Natural killer cell treated with Interleukin-12 subunit alpha and Interleukin-12 subunit beta and Interleukin-15 and Interleukin-18, amount 100 ng/mL, for 72 hours (primary cell): ENCODE results near the gene TBC1D1. TPM values are rescaled to one million over a fixed set of nuclear protein-coding genes. Genes with fewer than 3 reads are reported as not detected.

Source experiments
- ATAC-seq, 2 donors: fragments of 150-1000 bp; cut with Tn5 transposase in 1 of 2; sonication (Bioruptor Pico), chemical (Tn5 transposase) in 1 of 2; 2 replicates each; pipeline ENCODE4 v1.10.0; 2021
- DNase-seq: peaks from one replicate; pipeline ENCODE4 v3.0.0; 2022; ENCODE audit warnings: low spot score
- H3K27ac Mint-ChIP-seq, 2 donors: 1 replicate in 1 of 2; 2 replicates in 1 of 2; pipeline ENCODE4 v1.8.0; 2022; ENCODE audit warnings: mixed read lengths in 2 of 2, mild to moderate bottlenecking in 1 of 2, moderate library complexity in 1 of 2
- H3K27me3 Mint-ChIP-seq, 2 donors: 1 replicate in 1 of 2; 2 replicates in 1 of 2; pipeline ENCODE4 v1.8.0; 2022; ENCODE audit warnings: mixed read lengths in 2 of 2
- H3K36me3 Mint-ChIP-seq: one replicate; pipeline ENCODE4 v1.8.0; 2022; ENCODE audit warnings: mixed read lengths
- H3K4me1 Mint-ChIP-seq, 2 donors: 1 replicate in 1 of 2; 2 replicates in 1 of 2; pipeline ENCODE4 v1.8.0; 2022; ENCODE audit warnings: low read depth in 2 of 2, mixed read lengths in 2 of 2, mild to moderate bottlenecking in 1 of 2
- H3K4me3 Mint-ChIP-seq: one replicate; pipeline ENCODE4 v1.8.0; 2022; ENCODE audit warnings: mixed read lengths
- H3K9me3 Mint-ChIP-seq: 2 replicates; pipeline ENCODE4 v1.8.0; 2022; ENCODE audit warnings: mixed read lengths
- total RNA-seq, 2 donors: library from RNA; stranded (reverse); gene quantifications; one replicate each; pipeline ENCODE4 v1.2.3, GENCODE V29; 2022

TBC1D1 gene
- total RNA-seq, 2 donors from 2014 or later, result 47.9 to 66.6 TPM

DNA sequence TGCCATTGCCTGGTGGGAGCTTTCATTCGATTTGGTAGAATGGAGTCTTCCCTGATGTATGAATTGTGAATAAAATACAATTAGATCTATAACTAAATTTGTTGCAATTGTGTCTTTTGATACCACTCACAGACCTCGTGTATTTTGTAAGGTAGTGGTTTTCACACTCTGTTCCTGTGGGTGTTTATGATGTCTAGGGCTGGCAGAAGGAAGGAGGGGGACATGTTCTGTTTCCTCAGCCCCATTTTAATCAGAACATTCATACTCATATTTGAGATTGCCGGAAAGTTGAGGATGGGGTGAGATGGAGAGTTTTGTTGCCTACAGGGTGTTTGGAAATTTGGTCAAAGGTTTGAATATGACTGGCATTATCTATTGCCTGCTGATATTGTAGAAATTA is 112.2 kb downstream of the TBC1D1 start:
- peak overlapping the region in 1 of 2 donors; percentile 1 for H3K27ac Mint-ChIP-seq
- H3K9me3 Mint-ChIP-seq, result no peaks in the 10 kb centered on the region
- H3K27me3 Mint-ChIP-seq, result no peaks in the 10 kb centered on the region
- H3K4me1 Mint-ChIP-seq, result peaks cover 36 to 54% of the 10 kb centered on the region in 2 donors
- no peak for DNase-seq
- peak overlapping the region; percentile 40 for H3K4me3 Mint-ChIP-seq
- no peaks in the 10 kb centered on the region for H3K36me3 Mint-ChIP-seq
- ATAC-seq, result peak; percentile 86 to 88

DNA sequence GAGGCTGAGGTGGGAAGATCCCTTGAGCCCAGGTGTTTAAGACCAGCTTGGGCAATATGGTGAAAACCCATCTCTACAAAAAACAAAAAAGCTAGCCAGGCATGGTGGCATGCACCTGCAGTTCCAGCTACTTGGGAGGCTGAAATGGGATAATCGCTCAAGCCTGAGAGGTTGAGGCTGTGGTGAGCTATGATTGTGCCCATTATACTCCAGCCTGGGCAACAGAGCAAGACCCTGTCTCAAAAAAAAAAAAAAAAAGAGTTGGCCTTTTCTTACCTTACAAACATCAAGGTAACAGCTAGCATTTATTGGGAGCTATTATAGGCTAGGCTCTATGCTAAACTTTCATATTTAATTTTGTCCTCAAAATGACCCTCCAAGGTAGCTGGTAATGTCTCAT is 112.7 kb downstream of the TBC1D1 start:
- H3K27me3 Mint-ChIP-seq, result no peaks in the 10 kb centered on the region
- no peaks in the 10 kb centered on the region for H3K9me3 Mint-ChIP-seq
- peak overlapping the region; percentile 40 for H3K4me3 Mint-ChIP-seq
- peaks cover 36 to 52% of the 10 kb centered on the region in 2 donors for H3K4me1 Mint-ChIP-seq
- no peaks in the 10 kb centered on the region for H3K36me3 Mint-ChIP-seq
- no peak for DNase-seq
- H3K27ac Mint-ChIP-seq, result peak overlapping the region in 1 of 2 donors; percentile 1
- ATAC-seq, result no peak

DNA sequence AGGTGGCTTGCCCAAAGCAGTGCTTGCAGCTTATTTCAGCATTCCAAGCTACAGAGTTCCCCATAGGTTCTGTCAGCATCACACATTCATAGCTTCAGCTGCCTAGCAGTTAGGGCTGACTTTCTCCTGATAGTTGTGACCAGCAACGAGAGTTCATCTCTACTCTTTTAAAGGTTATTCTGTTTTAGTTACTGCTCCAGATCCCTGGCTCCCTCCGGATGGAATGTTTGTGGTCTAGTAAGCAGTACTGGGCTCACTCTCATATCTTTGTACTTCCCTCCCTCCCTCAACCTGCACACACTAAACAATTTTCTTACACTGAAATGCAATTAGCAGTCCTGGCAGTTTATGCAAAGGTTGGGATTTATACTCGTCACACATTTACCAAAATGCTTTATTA is 113.2 kb downstream of the TBC1D1 start:
- H3K36me3 Mint-ChIP-seq, result no peaks in the 10 kb centered on the region
- H3K27ac Mint-ChIP-seq, result no peak overlapping the region
- H3K27me3 Mint-ChIP-seq, result no peaks in the 10 kb centered on the region
- DNase-seq (no peak), ATAC-seq (no peak)
- peaks cover 36 to 48% of the 10 kb centered on the region in 2 donors for H3K4me1 Mint-ChIP-seq
- H3K4me3 Mint-ChIP-seq, result no peak overlapping the region
- no peaks in the 10 kb centered on the region for H3K9me3 Mint-ChIP-seq

DNA sequence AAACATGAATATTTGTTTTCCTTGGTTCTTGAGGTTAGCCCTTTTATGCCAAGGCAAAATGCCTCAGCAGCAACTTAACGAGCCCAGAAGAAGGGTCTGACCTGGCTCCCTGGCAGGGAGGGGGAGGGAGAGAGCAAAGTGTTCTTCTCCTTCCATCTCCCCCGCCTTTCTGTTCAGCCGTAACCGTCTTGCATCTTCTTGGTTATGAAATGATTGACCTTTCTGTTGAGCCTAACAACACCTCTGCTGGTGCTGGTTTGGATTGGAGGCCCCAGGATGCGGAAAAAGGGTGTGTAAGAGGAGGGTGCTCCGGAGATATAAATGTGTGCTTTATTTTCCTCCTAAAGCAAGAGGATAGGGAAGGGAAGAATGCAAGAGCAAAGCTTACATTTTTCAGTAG is 114.0 kb downstream of the TBC1D1 start:
- peaks cover 36 to 45% of the 10 kb centered on the region in 2 donors for H3K4me1 Mint-ChIP-seq
- H3K4me3 Mint-ChIP-seq, result no peak overlapping the region
- no peaks in the 10 kb centered on the region for H3K9me3 Mint-ChIP-seq
- DNase-seq (no peak), ATAC-seq (no peak)
- no peaks in the 10 kb centered on the region for H3K27me3 Mint-ChIP-seq
- peak overlapping the region in 1 of 2 donors; percentile 20 for H3K27ac Mint-ChIP-seq
- H3K36me3 Mint-ChIP-seq, result no peaks in the 10 kb centered on the region

DNA sequence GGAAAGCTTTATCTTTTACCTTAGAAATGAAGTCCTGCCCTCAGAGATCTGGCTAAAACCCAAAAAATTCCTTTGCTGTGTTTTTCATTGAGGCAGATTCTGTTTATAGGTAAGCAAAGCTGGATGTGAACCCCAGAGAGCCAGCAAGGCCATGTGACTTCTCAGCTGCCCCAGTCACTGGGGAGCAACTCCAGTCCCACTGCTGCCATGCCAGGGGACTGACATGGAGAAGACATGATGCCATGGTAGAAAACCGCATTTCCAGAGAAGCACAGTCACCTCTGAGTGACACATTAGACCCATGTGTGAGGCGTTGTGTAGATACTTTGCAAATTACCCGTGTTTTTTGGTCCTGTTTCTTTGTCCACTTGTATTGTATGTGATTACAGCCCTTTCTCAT is 114.8 kb downstream of the TBC1D1 start:
- Mint-ChIP-seq H3K9me3 (no peaks in the 10 kb centered on the region), H3K27ac (no peak overlapping the region), H3K36me3 (no peaks in the 10 kb centered on the region), H3K27me3 (no peaks in the 10 kb centered on the region), H3K4me1 (peaks cover 42 to 45% of the 10 kb centered on the region in 2 donors), H3K4me3 (no peak overlapping the region)
- ATAC-seq (no peak), DNase-seq (no peak)

DNA sequence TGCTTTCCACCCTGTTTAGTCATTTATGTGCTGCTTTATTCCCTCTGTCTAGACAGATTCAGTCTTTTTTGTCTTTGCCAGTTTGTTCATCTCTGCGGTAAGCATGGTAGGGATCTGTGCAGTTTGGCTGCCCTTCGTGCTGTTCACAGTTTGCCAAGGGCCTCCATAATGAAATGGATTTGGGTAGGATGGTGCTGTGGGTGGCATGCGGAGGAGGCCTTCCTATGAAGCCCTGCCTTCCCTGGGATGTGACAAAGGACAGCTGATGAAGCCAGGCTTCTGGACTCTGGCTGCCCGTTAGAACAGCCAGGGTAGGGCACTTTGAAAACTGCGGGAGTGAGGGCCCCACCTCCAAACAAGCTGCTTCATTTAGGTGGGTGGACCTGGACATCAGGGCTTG is 116.8 kb downstream of the TBC1D1 start:
- Mint-ChIP-seq H3K36me3 (no peaks in the 10 kb centered on the region), H3K4me1 (peaks cover 43 to 46% of the 10 kb centered on the region in 2 donors), H3K27me3 (no peaks in the 10 kb centered on the region), H3K4me3 (no peak overlapping the region), H3K9me3 (no peaks in the 10 kb centered on the region), H3K27ac (peak overlapping the region in 1 of 2 donors; percentile 10)
- ATAC-seq (no peak), DNase-seq (no peak)

DNA sequence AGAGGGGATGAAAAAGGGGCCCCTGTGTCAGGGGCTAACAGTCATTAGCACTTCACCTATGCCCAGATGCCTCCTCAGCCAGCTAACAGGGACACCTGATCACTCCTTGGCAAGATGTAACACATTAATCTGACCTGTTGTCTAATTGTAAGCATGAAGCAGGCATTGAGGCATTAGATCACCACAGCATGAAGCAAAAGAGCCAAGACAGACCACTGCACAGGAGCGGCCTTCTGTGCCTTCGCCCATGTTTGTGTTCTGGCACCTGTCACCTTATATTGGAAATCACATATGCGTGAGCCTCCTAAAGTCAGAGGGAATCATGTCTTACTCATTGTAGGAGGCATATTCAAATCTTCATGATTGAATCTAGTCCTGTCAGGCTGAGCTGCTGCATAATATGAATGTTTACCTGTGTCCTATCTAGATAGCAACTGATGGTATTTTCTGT is 117.7 kb downstream of the TBC1D1 start:
- no peaks in the 10 kb centered on the region for H3K36me3 Mint-ChIP-seq
- H3K27me3 Mint-ChIP-seq, result no peaks in the 10 kb centered on the region
- ATAC-seq (no peak), DNase-seq (no peak)
- H3K4me3 Mint-ChIP-seq, result no peak overlapping the region
- peaks cover 37 to 38% of the 10 kb centered on the region in 2 donors for H3K4me1 Mint-ChIP-seq
- no peaks in the 10 kb centered on the region for H3K9me3 Mint-ChIP-seq
- H3K27ac Mint-ChIP-seq, result no peak overlapping the region

DNA sequence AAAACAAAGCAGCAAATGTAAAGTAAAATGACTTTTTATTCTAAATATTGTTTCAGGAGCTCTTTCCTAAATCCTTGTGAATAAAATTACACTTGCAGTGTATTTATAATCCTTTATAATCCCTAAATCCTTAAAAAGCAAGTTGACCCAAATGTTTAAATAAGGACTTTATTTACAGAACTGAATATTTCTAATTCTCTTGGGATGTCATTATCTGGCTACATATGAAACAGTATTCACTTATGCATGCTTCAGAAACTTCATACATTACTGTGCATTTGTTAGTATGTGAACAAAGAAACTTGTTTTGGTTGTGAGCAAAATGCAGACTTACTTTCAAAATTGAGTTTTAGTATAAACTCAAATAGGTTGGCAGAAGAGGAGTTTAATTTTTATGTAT is 118.5 kb downstream of the TBC1D1 start:
- no peaks in the 10 kb centered on the region for H3K27me3 Mint-ChIP-seq
- H3K4me3 Mint-ChIP-seq, result no peak overlapping the region
- H3K9me3 Mint-ChIP-seq, result no peaks in the 10 kb centered on the region
- H3K36me3 Mint-ChIP-seq, result no peaks in the 10 kb centered on the region
- ATAC-seq, result no peak
- peaks cover 33 to 34% of the 10 kb centered on the region in 2 donors for H3K4me1 Mint-ChIP-seq
- DNase-seq, result no peak
- no peak overlapping the region for H3K27ac Mint-ChIP-seq

DNA sequence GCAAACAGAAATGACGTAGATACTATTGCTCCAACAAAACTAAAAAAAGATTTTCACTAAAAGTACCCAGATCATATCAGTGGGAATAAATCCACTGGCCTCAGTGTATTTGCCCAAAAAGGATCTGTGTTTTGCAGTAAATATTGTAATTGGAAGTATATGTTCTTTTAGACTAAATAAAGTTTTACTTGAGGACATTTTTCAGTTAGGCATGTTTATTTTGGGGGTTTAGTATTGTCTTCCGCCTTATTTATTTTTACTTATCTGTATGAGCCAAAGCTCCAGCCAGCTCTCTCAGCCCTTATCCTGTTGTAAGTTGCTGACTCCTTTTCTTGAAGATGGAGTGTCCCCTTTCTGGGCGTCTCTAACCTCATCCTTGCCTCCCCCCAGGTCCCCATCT is 119.1 kb downstream of the TBC1D1 start:
- H3K27me3 Mint-ChIP-seq, result no peaks in the 10 kb centered on the region
- H3K36me3 Mint-ChIP-seq, result no peaks in the 10 kb centered on the region
- ATAC-seq (no peak), DNase-seq (no peak)
- H3K27ac Mint-ChIP-seq, result no peak overlapping the region
- H3K9me3 Mint-ChIP-seq, result no peaks in the 10 kb centered on the region
- H3K4me3 Mint-ChIP-seq, result no peak overlapping the region
- H3K4me1 Mint-ChIP-seq, result peaks cover 28 to 32% of the 10 kb centered on the region in 2 donors

DNA sequence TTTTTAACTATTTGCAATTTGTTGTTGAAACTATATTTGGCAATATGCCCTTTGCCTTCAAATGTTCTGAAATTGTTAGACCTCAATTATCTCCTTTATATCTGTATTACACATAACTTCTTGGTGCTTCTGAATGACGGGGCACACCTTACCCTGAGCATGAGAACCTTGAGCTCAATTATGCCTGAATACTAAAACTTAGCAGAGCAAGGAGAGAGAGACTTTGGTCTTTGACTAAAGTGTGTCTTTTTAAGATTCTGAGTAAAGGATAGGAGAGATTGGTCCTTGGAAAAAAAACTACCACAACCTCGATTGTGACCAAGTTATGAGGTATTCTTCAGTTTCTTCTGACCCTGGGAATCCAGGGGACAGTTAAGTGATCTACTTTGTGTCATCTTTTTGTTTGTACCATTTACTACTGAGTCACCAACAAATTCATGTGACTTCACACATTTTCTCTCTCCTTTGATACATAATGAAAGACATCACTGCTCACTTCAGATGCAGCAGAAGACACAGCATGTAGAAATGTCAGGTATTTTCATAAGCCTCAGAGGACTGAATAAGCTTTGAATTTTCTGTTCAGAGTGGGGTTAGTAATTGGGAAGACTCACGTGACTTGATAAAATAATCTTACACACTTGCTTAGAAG is 120.8 kb downstream of the TBC1D1 start:
- Mint-ChIP-seq H3K36me3 (no peaks in the 10 kb centered on the region), H3K4me3 (no peak overlapping the region), H3K9me3 (no peaks in the 10 kb centered on the region), H3K27me3 (no peaks in the 10 kb centered on the region), H3K4me1 (peaks cover 17 to 27% of the 10 kb centered on the region in 2 donors), H3K27ac (no peak overlapping the region)
- no peak for ATAC-seq
- DNase-seq, result no peak

DNA sequence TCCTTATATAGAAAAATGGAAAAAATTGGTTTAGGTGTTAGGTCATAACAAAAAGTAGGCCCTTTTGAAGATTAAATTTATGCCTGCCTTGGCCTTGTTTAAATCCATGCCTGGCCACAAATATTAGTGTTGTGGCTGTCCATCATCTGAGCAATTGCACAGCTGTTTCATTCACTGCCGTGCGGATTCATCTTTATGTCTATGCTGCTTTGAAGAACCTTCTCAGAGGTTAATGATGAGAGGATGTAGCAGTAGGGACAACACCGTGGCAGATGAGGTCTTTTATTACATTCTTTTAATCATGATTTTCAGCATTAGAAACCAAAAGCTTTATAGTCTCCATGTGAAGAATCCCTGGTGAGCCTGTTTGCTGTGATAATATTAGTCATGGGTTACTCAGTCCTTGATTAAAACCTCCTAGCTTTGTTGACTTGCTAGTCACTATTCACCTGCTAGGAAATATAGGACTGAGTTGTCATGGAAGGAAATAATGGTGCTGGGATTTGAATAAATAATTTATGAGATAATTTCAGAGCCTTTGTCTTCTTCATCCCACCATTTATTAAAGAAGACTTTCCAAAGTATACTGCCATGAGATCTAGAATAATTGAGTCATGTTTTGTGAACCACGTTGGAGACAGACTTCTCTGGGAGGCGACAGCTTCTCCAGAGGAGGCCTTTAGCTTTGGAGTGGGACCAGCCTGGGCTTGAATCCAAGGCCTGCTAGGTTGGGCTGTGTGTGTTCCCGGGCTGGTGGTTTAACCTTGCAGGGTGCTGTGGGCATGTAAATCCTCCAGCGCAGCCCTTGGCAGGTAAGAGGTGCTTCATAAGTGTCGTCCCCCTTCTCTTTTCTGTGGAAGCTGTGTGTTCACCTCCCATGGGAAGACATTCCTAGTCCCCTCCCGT is 122.8 kb downstream of the TBC1D1 start:
- Mint-ChIP-seq H3K4me3 (no peak overlapping the region), H3K27ac (no peak overlapping the region), H3K36me3 (no peaks in the 10 kb centered on the region), H3K27me3 (no peaks in the 10 kb centered on the region), H3K9me3 (no peaks in the 10 kb centered on the region), H3K4me1 (peaks cover 6 to 11% of the 10 kb centered on the region in 2 donors)
- no peak for ATAC-seq
- no peak for DNase-seq

DNA sequence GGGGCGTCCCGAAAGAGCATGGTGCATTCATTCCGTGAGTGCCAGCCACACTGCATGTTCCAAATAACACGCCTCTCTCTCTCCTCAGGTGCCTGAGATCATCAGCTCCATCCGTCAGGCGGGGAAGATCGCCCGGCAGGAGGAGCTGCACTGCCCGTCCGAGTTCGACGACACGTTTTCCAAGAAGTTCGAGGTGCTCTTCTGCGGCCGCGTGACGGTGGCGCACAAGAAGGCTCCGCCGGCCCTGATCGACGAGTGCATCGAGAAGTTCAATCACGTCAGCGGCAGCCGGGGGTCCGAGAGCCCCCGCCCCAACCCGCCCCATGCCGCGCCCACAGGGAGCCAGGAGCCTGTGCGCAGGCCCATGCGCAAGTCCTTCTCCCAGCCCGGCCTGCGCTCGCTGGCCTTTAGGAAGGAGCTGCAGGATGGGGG is 123.6 kb downstream of the TBC1D1 start:
- no peaks in the 10 kb centered on the region for H3K36me3 Mint-ChIP-seq
- DNase-seq (no peak), ATAC-seq (no peak)
- no peak overlapping the region for H3K27ac Mint-ChIP-seq
- H3K27me3 Mint-ChIP-seq, result no peaks in the 10 kb centered on the region
- no peak overlapping the region for H3K4me3 Mint-ChIP-seq
- H3K9me3 Mint-ChIP-seq, result no peaks in the 10 kb centered on the region
- H3K4me1 Mint-ChIP-seq, result peaks cover 6 to 11% of the 10 kb centered on the region in 2 donors

DNA sequence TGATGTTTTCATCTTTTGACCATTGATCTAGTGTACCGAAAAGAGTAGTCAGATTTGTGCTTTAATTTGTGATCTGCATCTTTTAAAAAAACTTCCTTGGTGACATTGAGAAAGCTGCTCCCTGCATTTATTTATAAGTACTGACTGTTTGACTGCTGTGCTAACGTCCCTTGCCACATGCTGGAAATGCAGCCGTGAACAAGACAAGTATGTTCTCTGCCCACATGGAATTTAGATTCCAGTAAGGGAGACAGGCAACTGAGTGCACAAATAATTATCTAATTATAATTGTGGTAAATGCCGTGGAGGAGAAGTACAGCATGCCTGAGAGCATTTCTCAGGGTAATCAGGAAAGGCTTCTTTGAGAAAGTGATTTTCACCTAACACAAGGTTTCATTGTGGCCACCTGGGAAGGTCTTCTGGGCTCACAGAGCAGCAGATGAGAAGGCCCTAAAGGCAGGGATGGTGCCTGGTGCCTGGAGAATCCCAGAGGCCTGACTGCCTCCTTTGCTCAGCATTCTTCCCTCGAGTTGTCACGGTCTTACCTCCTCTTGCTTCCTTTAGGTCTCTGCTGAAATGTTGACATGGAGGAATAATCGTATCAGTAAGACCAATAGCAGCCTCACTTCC is 125.1 kb downstream of the TBC1D1 start:
- ATAC-seq, result no peak
- H3K27me3 Mint-ChIP-seq, result no peaks in the 10 kb centered on the region

DNA sequence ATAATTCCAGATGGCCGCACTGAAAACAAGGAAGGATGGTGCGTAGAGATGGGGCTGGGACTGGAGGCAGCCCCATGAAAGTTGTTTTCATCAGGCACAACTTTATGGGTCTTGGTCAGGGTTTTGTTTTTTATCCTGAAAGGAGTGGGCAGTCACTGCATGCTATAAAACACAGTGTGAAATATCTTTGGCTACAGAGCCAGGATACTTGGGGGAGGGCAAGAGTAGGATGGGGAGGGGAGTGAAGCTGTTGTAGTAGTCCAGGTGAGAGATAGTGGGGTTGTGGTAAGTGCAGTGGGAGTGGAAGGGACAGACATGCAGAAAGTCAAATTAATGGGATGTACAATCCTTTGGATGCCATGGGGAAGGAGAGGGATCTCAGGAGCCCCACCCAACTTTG is 125.8 kb downstream of the TBC1D1 start:
- ATAC-seq, result no peak
- peaks cover 10% of the 10 kb centered on the region for H3K36me3 Mint-ChIP-seq
- peaks cover 2 to 5% of the 10 kb centered on the region in 2 donors for H3K4me1 Mint-ChIP-seq
- no peaks in the 10 kb centered on the region for H3K27me3 Mint-ChIP-seq
- DNase-seq, result no peak
- no peaks in the 10 kb centered on the region for H3K9me3 Mint-ChIP-seq
- H3K4me3 Mint-ChIP-seq, result no peak overlapping the region
- no peak overlapping the region for H3K27ac Mint-ChIP-seq

More for the DNA sequence above, 125.1 kb downstream of the TBC1D1 start:
- H3K4me1 Mint-ChIP-seq, result peaks cover 6% of the 10 kb centered on the region in 2 donors
- H3K27ac Mint-ChIP-seq, result no peak overlapping the region
- no peaks in the 10 kb centered on the region for H3K9me3 Mint-ChIP-seq
- no peak for DNase-seq
- H3K36me3 Mint-ChIP-seq, result peaks cover 4% of the 10 kb centered on the region
- no peak overlapping the region for H3K4me3 Mint-ChIP-seq
